Measurements from ENCODE around the gene SORCS2.

SORCS2 gene

DNA sequence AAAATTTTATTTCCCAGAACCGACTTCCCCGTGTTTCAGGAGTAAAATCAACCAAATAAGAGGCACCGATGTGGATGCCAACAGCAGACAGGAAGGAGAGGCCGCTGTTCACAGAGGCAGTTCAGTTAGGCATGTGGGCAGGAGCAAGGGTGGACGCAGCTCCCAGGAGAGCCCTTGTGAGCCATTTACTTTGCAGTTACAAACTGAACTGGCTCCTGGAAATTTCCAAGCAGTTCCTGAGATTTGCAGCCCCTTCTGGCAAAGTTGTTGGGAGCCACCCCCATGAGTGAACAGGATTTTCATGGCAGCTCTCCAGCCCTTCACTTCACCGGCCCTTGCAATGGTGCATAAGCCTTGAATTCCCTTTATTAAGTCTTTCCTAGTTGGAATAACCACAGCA lies 558.2 kb downstream of the SORCS2 start:
- TF ChIP-seq SUZ12 (IDR thresholded peaks at IDR 0.05; ENCODE audit: extremely low read depth, insufficient read depth, insufficient read length) (no peak), ZNF274 (IDR thresholded peaks at IDR 0.05; ENCODE audit: low read depth, low read length) (no peak), YY1 (IDR thresholded peaks at IDR 0.05; ENCODE audit: insufficient read depth, insufficient read length) (no peak)
- no peaks in the 10 kb centered on the region for H3K27me3 ChIP-seq (ENCODE audit: insufficient read depth, insufficient read length)
- H3K36me3 ChIP-seq (ENCODE audit: insufficient read depth, insufficient read length, low read length), result no peaks in the 10 kb centered on the region
- peaks cover 5% of the 10 kb centered on the region for H3K4me1 ChIP-seq (ENCODE audit: insufficient read depth, insufficient read length)
- H3K9ac ChIP-seq (ENCODE audit: insufficient read length, low read depth), result no peak overlapping the region
- no peaks in the 10 kb centered on the region for H3K9me3 ChIP-seq (ENCODE audit: insufficient read depth, low read length)
- H3K4me3 ChIP-seq (ENCODE audit: insufficient read length, low read depth), result no peak overlapping the region
- no peak for DNase-seq (ENCODE audit: low read depth, low spot score)

- Histone ChIP-seq H3K4me1 (ENCODE audit: insufficient read depth, insufficient read length) (peaks cover 5% of the 10 kb centered on the region), H3K36me3 (ENCODE audit: insufficient read depth, insufficient read length, low read length) (no peaks in the 10 kb centered on the region), H3K4me3 (ENCODE audit: insufficient read length, low read depth) (no peak overlapping the region), H3K9me3 (ENCODE audit: insufficient read depth, low read length) (no peaks in the 10 kb centered on the region), H3K27me3 (ENCODE audit: insufficient read depth, insufficient read length) (no peaks in the 10 kb centered on the region), H3K9ac (ENCODE audit: insufficient read length, low read depth) (no peak overlapping the region)
- TF ChIP-seq SUZ12 (IDR thresholded peaks at IDR 0.05; ENCODE audit: extremely low read depth, insufficient read depth, insufficient read length), result no peak
- TF ChIP-seq ZNF274 (IDR thresholded peaks at IDR 0.05; ENCODE audit: low read depth, low read length), result no peak
- no peak for TF ChIP-seq YY1 (IDR thresholded peaks at IDR 0.05; ENCODE audit: insufficient read depth, insufficient read length)
- no peak for DNase-seq (ENCODE audit: low read depth, low spot score)
Observed at GRCh38 chr4:7750972-7751371, 558.6 kb downstream of the SORCS2 start.

GRCh38 chr4:7752649-7753048 lies 560.3 kb downstream of the SORCS2 start:
- Histone ChIP-seq H3K4me1 (ENCODE audit: insufficient read depth, insufficient read length) (peaks cover 2% of the 10 kb centered on the region), H3K9ac (ENCODE audit: insufficient read length, low read depth) (no peak overlapping the region), H3K27me3 (ENCODE audit: insufficient read depth, insufficient read length) (no peaks in the 10 kb centered on the region), H3K36me3 (ENCODE audit: insufficient read depth, insufficient read length, low read length) (peaks cover 4% of the 10 kb centered on the region), H3K9me3 (ENCODE audit: insufficient read depth, low read length) (no peaks in the 10 kb centered on the region), H3K4me3 (ENCODE audit: insufficient read length, low read depth) (no peak overlapping the region)
- TF ChIP-seq ZNF274 (IDR thresholded peaks at IDR 0.05; ENCODE audit: low read depth, low read length) (no peak), YY1 (IDR thresholded peaks at IDR 0.05; ENCODE audit: insufficient read depth, insufficient read length) (no peak), SUZ12 (IDR thresholded peaks at IDR 0.05; ENCODE audit: extremely low read depth, insufficient read depth, insufficient read length) (no peak)
- no peak for DNase-seq (ENCODE audit: low read depth, low spot score)

GRCh38 chr4:7753271-7753670 lies 560.9 kb downstream of the SORCS2 start:
- TF ChIP-seq YY1 (IDR thresholded peaks at IDR 0.05; ENCODE audit: insufficient read depth, insufficient read length), result no peak
- TF ChIP-seq SUZ12 (IDR thresholded peaks at IDR 0.05; ENCODE audit: extremely low read depth, insufficient read depth, insufficient read length), result no peak
- TF ChIP-seq ZNF274 (IDR thresholded peaks at IDR 0.05; ENCODE audit: low read depth, low read length), result no peak
- no peak for DNase-seq (ENCODE audit: low read depth, low spot score)
- no peak overlapping the region for H3K4me3 ChIP-seq (ENCODE audit: insufficient read length, low read depth)
- no peak overlapping the region for H3K9ac ChIP-seq (ENCODE audit: insufficient read length, low read depth)
- H3K4me1 ChIP-seq (ENCODE audit: insufficient read depth, insufficient read length), result peaks cover 2% of the 10 kb centered on the region
- no peaks in the 10 kb centered on the region for H3K27me3 ChIP-seq (ENCODE audit: insufficient read depth, insufficient read length)
- peaks cover 4% of the 10 kb centered on the region for H3K36me3 ChIP-seq (ENCODE audit: insufficient read depth, insufficient read length, low read length)
- H3K9me3 ChIP-seq (ENCODE audit: insufficient read depth, low read length), result no peaks in the 10 kb centered on the region

DNA sequence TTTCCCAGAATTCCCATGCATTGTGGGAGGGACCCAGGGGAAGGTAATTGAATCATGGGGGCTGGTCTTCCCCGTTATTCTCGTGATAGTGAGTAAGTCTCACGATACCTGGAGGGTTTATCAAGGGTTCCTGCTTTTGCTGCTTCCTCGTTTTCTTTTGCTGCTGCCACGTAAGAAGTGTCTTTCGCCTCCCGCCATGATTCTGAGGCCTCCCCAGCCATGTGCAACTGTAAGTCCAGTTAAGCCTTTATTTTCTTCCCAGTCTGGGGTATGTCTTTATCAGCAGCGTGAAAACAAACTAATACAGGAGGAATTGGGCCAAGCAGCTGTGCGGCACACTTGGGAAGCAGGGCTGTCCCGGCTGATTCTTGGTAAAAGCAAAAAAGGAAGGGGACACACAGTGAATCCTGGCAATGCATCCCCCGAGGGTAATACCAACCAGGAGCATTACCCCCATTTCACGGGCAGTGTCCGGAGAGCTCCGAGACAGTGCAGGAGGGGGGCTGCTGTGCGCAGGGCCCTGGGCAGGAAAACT lies 561.7 kb downstream of the SORCS2 start:
- Histone ChIP-seq H3K4me1 (ENCODE audit: insufficient read depth, insufficient read length) (peaks cover 2% of the 10 kb centered on the region), H3K36me3 (ENCODE audit: insufficient read depth, insufficient read length, low read length) (peaks cover 7% of the 10 kb centered on the region), H3K9me3 (ENCODE audit: insufficient read depth, low read length) (no peaks in the 10 kb centered on the region), H3K4me3 (ENCODE audit: insufficient read length, low read depth) (no peak overlapping the region), H3K27me3 (ENCODE audit: insufficient read depth, insufficient read length) (no peaks in the 10 kb centered on the region), H3K9ac (ENCODE audit: insufficient read length, low read depth) (no peak overlapping the region)
- TF ChIP-seq ZNF274 (IDR thresholded peaks at IDR 0.05; ENCODE audit: low read depth, low read length) (no peak), YY1 (IDR thresholded peaks at IDR 0.05; ENCODE audit: insufficient read depth, insufficient read length) (no peak), SUZ12 (IDR thresholded peaks at IDR 0.05; ENCODE audit: extremely low read depth, insufficient read depth, insufficient read length) (no peak)
- DNase-seq (ENCODE audit: low read depth, low spot score), result no peak

- DNase-seq (ENCODE audit: low read depth, low spot score), result no peak
- Histone ChIP-seq H3K36me3 (ENCODE audit: insufficient read depth, insufficient read length, low read length) (peaks cover 10% of the 10 kb centered on the region), H3K4me1 (ENCODE audit: insufficient read depth, insufficient read length) (peaks cover 2% of the 10 kb centered on the region), H3K4me3 (ENCODE audit: insufficient read length, low read depth) (no peak overlapping the region), H3K9ac (ENCODE audit: insufficient read length, low read depth) (no peak overlapping the region), H3K27me3 (ENCODE audit: insufficient read depth, insufficient read length) (no peaks in the 10 kb centered on the region), H3K9me3 (ENCODE audit: insufficient read depth, low read length) (no peaks in the 10 kb centered on the region)
- TF ChIP-seq ZNF274 (IDR thresholded peaks at IDR 0.05; ENCODE audit: low read depth, low read length) (no peak), YY1 (IDR thresholded peaks at IDR 0.05; ENCODE audit: insufficient read depth, insufficient read length) (no peak), SUZ12 (IDR thresholded peaks at IDR 0.05; ENCODE audit: extremely low read depth, insufficient read depth, insufficient read length) (no peak)
Observed at GRCh38 chr4:7754565-7755262, 562.4 kb downstream of the SORCS2 start.

DNA sequence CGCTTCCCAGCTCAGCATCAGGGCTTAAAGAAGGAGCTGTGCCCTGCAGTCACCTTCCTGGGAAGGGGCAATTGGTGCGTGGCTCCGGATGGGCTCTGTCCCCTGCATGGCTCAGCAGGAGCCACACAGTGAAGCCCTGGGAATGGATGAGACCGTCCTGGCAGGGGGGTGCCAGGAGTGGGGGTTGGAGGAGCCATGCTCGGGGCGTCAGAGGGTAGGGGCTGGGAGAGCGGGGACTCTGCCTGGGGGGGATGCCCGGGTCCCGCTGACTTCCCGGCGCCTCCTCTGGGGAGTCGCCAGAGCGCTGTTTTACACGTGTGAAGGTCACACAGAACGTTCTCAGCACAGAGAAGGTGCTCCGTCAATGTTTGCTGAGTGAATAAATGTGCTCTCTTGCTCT lies 563.2 kb downstream of the SORCS2 start:
- Histone ChIP-seq H3K9ac (ENCODE audit: insufficient read length, low read depth) (no peak overlapping the region), H3K36me3 (ENCODE audit: insufficient read depth, insufficient read length, low read length) (peaks cover 18% of the 10 kb centered on the region), H3K9me3 (ENCODE audit: insufficient read depth, low read length) (no peaks in the 10 kb centered on the region), H3K4me3 (ENCODE audit: insufficient read length, low read depth) (no peak overlapping the region), H3K4me1 (ENCODE audit: insufficient read depth, insufficient read length) (peaks cover 2% of the 10 kb centered on the region), H3K27me3 (ENCODE audit: insufficient read depth, insufficient read length) (no peaks in the 10 kb centered on the region)
- no peak for TF ChIP-seq YY1 (IDR thresholded peaks at IDR 0.05; ENCODE audit: insufficient read depth, insufficient read length)
- DNase-seq (ENCODE audit: low read depth, low spot score), result no peak
